ENCODE data around the gene PPARGC1A.

Gene PPARGC1A

DNA sequence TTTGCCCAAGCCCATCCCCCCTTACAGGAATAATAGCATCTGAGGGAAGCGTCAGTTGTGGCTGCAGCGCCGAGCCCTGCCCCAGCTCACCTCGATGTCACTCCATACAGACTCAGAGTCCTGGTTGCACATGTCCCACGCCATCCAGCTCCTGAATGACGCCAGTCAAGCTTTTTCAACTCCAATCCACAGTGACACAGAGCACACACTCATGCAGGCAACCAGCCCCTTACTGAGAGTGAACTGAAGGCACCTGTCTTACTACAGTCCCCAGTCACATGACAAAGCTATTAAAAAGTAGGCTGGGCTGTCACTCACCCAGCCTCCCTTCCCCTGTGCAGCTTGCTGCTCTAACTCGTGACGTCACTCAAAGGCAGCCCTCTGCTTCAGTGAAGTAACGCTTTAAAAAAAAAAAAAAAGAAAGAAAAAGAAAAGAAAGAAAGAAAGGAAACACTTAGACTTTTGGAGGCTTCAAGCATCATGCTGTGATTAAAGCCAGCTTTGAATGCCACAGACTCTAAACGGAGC lies at the start of gene PPARGC1A:
Gene PPARGC1A (minus strand): TSS at position 234 of the 528 bp plus-strand sequence. CDS start 90 bp downstream, at position 144.
- no peak for DNase-seq

DNA sequence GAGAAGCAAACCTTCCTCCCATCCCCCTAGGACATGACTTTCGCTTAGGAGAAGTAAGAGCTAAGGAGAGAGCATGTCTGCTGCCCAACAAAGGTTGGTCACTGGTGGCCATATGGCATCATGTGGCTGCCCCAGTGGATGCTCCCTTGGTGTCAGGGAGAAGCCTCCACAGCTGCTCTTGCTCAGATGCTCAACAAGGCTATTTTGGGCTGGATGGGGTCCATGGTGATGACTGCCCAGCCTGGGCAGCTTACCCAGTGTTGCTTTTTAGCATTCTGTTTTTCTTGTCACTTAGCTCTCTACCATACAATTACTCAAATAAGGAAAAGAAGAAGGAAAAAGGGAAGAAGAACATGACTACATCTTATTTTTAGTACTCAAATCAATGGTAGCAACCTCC lies 48.9 kb upstream of the PPARGC1A start:
- no peak for DNase-seq

GRCh38 chr4:23937173-23937572 lies 47.3 kb upstream of the PPARGC1A start:
- no peak for DNase-seq

GRCh38 chr4:23934915-23935314 lies 45.1 kb upstream of the PPARGC1A start:
- DNase-seq = no peak

DNA sequence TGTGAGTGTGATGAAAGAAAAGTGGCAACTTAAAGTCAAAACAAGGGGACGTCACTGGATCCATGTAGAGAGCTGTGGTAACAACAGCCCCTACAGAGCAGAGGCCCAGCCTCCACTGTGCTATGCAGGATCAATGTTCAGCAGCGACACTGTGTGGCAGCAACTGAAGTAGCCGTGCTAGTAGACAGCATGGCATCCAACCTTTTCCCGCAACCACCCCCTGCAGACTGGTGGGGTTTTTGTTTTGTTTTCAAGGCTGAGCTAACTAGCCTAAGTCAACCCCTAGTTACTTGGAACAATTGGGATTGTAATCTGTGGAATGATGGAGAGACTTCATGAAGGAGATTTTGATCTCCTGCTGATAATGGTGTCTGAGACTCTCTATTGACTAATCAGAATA lies 44.4 kb upstream of the PPARGC1A start:
- DNase-seq = no peak

GRCh38 chr4:23932901-23933308 lies 43.1 kb upstream of the PPARGC1A start:
- no peak for DNase-seq

- DNase-seq = no peak
Observed at GRCh38 chr4:23932186-23932585, 42.3 kb upstream of the PPARGC1A start.

DNA sequence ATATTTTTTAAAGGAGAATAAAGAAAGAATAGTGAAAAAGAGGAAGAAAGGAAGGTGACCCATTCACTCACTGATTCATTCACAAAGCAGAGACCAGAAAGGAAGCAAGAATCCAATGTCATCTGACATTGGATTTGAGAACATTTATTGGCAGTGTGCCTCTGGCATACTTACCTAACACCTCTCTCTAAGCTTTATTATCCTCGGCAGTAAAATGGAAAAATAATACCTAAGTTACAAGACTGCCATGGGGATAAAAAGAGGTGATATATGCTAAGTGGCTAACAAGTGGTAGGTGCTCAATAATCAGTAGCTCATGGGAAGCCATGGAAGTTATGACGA lies 41.6 kb upstream of the PPARGC1A start:
- no peak for DNase-seq

- no peak for DNase-seq
Observed at GRCh38 chr4:23930750-23931488, 41.1 kb upstream of the PPARGC1A start.

GRCh38 chr4:23929248-23929647 lies 39.4 kb upstream of the PPARGC1A start:
- no peak for DNase-seq

- DNase-seq = no peak
Observed at GRCh38 chr4:23924556-23924955, 34.7 kb upstream of the PPARGC1A start.

GRCh38 chr4:23923840-23924239 lies 34.0 kb upstream of the PPARGC1A start:
- no peak for DNase-seq

- DNase-seq = no peak
Observed at GRCh38 chr4:23923141-23923540, 33.3 kb upstream of the PPARGC1A start.

DNA sequence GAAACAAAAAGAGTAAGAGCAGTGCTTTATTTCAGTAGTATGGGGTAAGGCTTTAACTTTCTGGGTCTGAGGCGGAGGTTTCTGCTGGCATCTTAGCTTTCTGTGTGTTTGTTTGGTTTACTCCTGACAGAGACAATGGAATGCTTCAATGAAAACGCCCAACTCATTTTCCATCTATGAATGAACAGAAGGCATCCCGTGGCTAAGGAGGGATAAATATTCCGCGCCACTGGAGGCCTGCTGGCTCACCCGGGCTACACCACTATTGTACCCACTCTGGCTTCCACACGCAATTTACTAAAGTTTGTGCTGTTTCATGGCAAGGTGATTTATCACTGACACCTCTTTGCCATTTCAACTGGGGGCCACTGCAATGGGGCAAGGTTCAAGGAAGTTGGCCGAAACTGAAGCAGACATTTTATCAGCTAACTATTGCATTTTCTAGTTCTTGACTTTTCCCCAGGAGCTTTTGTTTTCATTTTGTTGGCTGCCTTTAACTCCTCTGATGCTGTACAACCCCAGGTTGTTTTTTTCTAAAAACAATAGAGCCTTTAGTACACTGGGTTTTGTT lies 32.8 kb upstream of the PPARGC1A start:
- DNase-seq = no peak

DNA sequence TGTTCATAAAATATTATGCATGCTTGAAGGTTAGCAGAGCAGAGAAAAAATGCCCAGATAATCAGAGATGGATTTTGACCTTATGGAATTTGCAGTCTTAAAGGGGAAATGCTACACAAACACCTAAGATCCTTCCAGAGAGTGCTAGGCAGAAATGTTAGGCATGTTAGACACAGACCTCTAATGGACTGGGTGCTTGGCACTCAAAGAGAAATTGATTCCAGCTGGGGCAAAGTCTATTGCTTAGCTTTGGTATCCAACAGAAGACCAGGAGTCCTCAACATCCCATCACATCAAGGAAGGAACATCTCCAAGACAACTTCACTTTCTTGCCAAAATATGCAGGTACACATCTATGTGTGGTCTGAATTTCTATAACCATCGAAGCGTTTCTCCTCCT lies 32.2 kb upstream of the PPARGC1A start:
- DNase-seq = no peak

- DNase-seq = no peak
Observed at GRCh38 chr4:23921447-23921845, 31.6 kb upstream of the PPARGC1A start.

DNA sequence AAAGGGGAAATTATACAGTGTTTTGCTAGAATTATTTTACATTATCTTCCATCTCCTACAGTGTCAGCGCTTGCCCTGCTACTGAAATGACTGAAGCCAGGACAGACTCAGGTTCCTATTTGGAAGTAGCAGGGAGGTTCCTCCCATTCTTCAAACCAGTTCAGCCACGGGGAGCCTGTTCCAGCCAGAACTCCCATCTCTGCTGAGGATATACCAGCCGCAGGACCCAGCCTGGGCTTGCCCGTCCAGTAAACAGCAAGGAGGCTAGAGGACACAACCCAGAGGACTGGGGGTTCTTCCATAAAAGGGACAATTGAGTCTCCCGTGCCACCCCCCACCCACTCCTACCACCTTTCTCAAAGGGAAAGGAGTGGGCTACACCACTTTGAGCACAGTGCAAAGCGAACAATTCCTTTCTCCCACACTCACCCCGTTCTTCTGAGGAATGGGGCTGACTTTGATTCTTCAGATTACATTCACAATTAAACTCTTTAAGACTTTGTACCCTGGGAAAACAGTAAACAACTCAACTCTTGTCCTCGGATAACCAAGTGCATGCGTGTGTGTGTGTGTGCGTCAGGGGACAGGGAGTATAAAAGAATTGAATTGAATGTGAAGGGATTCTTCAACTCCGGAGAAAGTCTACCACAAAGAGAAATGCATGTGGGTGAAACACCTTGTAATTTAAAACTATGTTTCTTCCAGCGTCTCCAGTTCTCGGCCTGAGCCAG lies 31.0 kb upstream of the PPARGC1A start:
- no peak for DNase-seq

GRCh38 chr4:23920296-23920695 lies 30.4 kb upstream of the PPARGC1A start:
- DNase-seq = no peak

GRCh38 chr4:23916282-23916681 lies 26.4 kb upstream of the PPARGC1A start:
- no peak for DNase-seq

DNA sequence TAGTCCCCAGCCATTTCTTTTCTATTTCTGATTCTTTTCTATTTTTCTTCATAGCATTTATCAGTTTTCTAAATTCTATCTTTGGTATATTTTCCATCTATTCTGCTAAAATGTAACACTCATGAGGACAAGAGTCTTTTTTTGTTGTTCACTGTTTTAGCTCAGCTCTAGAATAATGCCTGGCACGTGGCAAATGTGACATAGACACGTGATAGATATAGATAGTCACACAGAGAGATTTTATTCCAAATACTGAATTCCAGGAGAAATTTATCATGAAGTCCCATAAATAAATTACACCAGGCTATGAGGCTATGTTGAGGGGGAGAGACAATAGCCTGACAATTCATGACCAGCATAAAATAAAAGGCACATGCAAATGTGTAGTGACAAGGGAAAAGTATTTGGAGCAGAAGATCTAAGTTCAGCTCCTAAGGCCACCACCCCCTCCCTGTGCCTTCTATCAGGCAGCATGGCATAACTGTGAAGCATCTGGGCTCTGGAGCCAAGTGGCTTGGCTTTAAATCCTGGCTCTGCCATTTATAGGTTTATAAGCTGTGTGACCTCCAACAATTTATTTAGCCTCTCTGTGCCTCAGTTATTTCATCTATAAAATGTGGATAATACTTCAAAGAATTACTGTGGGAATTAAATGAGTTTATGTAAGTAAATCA lies 25.7 kb upstream of the PPARGC1A start:
- no peak for DNase-seq

DNA sequence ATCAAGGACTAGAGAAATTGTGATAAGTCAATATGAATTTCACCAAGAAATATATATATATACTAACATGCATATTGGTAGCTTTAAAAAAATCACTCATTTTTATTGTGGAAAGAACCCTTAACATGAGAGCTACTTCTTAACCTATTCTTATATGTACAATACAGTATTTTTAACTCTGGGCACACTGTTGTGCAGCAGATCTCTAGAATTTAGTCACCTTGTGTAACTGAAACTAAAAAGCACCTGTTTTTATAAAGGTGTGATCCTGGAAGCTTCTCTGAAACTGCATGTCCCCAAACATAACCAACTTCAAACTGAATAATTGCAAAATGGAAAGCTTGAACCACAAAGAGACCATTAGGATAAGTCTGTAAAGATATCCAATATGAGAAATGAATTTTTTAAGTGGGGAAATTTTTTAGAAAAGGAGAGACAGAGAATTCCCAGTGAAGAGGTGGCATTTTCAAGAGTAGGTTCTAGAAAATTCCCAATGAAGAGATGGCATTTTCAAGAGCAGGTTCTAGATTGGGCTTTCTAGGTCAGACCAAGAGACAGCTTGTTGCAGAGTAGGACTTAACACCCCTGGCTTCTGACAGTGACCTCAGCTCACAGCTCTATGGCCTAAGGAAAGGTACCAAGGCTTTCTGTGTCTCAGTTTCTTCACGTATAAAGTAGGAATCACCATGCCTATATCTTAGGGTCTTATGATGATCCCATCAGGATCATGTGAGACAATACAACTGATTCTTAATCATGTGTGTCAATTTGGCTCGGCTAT lies 22.0 kb upstream of the PPARGC1A start:
- DNase-seq = no peak

- DNase-seq = no peak
Observed at GRCh38 chr4:23909671-23910070, 19.8 kb upstream of the PPARGC1A start.

GRCh38 chr4:23906839-23907238 lies 17.0 kb upstream of the PPARGC1A start:
- no peak for DNase-seq
